PFSK-1 (cell line): Measurements from ENCODE around the gene GPC4.

Source experiments
- POLR2AphosphoS5 ChIP-seq: IDR thresholded peaks from 2 replicates; pipeline ENCODE4 v1.6.1; 2012; ENCODE audit warnings: low read depth, mild to moderate bottlenecking, control low read depth, low read length, moderate library complexity
- SIN3A ChIP-seq: IDR thresholded peaks from 2 replicates; pipeline ENCODE4 v1.6.1; 2012; ENCODE audit warnings: mild to moderate bottlenecking, low read length, moderate library complexity, borderline replicate concordance; ENCODE audit not compliant: insufficient read depth

DNA sequence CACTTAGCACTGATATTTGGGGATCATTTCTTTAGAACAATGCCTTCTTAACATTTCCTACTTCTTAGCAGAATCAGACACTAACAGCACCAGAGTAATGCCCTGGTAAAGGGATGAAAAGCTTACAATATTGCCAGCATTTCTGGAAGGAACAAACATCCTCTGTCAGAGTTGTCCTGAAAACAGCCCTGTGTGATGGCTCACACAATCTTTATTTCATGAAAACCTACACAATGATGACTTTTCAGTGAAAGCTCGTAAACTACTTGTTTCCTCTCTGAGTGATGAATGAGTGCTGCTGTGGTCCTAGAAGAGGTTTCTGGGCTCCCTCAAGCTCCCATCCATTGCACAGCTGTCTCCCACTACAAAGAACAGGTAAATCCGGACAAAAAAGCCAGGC is 52.8 kb downstream of the GPC4 start:
- TF ChIP-seq POLR2AphosphoS5 (no peak), SIN3A (no peak)
